Progenitor cell of endocrine pancreas (in vitro differentiated cells): ENCODE results near the gene APH1A. TPM values are rescaled to one million over a fixed set of nuclear protein-coding genes. Genes with fewer than 3 reads are reported as not detected.
"Not testable (repeated sequence)": the region's sequence is repeated elsewhere in the genome, so short reads cannot be mapped to it uniquely, and the experiment has no call there.

Source experiments
- DNase-seq: peaks from one replicate; pipeline ENCODE4 v3.0.0; 2021; ENCODE audit warnings: low spot score; ENCODE audit not compliant: unreplicated experiment
- H3K27ac Mint-ChIP-seq: 2 replicates; pipeline ENCODE4 v1.8.0; 2021; ENCODE audit warnings: mild to moderate bottlenecking, moderate library complexity, mixed read lengths
- H3K27me3 Mint-ChIP-seq: 2 replicates; pipeline ENCODE4 v1.8.0; 2021; ENCODE audit warnings: mixed read lengths
- H3K36me3 Mint-ChIP-seq: 2 replicates; pipeline ENCODE4 v1.8.0; 2022; ENCODE audit warnings: mixed read lengths; ENCODE audit not compliant: insufficient read depth
- H3K4me1 Mint-ChIP-seq: 2 replicates; pipeline ENCODE4 v1.8.0; 2021; ENCODE audit warnings: low read depth, mixed read lengths
- H3K4me3 Mint-ChIP-seq: 2 replicates; pipeline ENCODE4 v1.8.0; 2021; ENCODE audit warnings: low read depth, mild to moderate bottlenecking, moderate library complexity, mixed read lengths
- H3K9me3 Mint-ChIP-seq: 2 replicates; pipeline ENCODE4 v1.8.0; 2021; ENCODE audit warnings: low read depth, mixed read lengths
- total RNA-seq: library from RNA; stranded (reverse); gene quantifications from 2 replicates; pipeline ENCODE4 v1.2.1, GENCODE V29; 2021
- TF ChIP-seq, protein P1 (sequence below): fragments of 200-600 bp; sonication (generic); IDR thresholded peaks from one replicate; pipeline ENCODE4 v1.5.0; 2021; ENCODE audit warnings: antibody characterized with exemption, mild to moderate bottlenecking; ENCODE audit not compliant: unreplicated experiment

Gene APH1A
- total RNA-seq, 1 donor from 2014 or later = 129 TPM

DNA sequence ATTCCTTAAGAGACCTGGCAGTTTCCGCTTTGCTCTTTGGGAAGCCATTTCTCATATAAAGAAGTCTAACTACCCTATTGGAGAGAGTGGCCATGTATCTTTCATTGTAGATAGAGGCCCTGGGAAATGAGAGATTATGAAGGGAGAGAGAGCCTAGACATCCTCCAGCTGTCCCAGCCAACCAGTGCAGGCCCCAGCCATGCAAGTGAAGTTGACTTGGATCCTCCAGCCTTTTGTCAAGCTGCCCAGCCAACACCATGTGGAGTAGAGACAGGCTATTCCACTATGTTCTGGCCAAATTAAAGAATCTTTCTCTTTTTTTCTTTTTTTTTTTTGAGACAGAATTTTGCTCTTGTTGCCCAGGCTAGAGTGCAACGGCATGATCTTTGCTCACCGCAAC lies 25.8 kb downstream of the APH1A start:
- no peak for DNase-seq
- Mint-ChIP-seq H3K4me3 (no peak overlapping the region), H3K4me1 (no peaks in the 10 kb centered on the region), H3K9me3 (no peaks in the 10 kb centered on the region), H3K27ac (no peak overlapping the region), H3K27me3 (peaks cover 3% of the 10 kb centered on the region), H3K36me3 (no peaks in the 10 kb centered on the region)
- TF ChIP-seq, protein P1, sequence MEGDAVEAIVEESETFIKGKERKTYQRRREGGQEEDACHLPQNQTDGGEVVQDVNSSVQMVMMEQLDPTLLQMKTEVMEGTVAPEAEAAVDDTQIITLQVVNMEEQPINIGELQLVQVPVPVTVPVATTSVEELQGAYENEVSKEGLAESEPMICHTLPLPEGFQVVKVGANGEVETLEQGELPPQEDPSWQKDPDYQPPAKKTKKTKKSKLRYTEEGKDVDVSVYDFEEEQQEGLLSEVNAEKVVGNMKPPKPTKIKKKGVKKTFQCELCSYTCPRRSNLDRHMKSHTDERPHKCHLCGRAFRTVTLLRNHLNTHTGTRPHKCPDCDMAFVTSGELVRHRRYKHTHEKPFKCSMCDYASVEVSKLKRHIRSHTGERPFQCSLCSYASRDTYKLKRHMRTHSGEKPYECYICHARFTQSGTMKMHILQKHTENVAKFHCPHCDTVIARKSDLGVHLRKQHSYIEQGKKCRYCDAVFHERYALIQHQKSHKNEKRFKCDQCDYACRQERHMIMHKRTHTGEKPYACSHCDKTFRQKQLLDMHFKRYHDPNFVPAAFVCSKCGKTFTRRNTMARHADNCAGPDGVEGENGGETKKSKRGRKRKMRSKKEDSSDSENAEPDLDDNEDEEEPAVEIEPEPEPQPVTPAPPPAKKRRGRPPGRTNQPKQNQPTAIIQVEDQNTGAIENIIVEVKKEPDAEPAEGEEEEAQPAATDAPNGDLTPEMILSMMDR = no peak

DNA sequence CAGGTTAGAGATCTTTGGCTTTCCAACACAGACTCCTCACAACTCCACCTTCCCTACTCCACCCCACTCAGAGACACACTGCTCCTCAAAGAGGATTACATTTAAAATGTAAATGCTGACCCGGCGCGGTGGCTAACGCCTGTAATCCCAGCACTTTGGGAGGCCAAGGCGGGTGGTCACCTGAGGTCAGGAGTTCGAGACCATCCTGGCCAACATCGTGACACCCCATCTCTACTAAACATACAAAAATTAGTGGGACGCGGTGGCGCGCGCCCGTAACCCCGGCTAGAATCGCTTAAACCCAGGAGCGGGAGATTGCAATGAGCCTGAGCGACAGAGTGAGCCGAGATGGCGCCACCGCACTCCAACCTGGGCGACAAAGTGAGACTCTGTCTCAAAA lies 31.1 kb downstream of the APH1A start:
- Mint-ChIP-seq H3K27me3 (peaks cover 3% of the 10 kb centered on the region), H3K4me1 (peaks cover 17% of the 10 kb centered on the region), H3K27ac (no peak overlapping the region), H3K9me3 (no peaks in the 10 kb centered on the region), H3K36me3 (no peaks in the 10 kb centered on the region), H3K4me3 (no peak overlapping the region)
- no peak for DNase-seq
- TF ChIP-seq, protein P1 = no peak

DNA sequence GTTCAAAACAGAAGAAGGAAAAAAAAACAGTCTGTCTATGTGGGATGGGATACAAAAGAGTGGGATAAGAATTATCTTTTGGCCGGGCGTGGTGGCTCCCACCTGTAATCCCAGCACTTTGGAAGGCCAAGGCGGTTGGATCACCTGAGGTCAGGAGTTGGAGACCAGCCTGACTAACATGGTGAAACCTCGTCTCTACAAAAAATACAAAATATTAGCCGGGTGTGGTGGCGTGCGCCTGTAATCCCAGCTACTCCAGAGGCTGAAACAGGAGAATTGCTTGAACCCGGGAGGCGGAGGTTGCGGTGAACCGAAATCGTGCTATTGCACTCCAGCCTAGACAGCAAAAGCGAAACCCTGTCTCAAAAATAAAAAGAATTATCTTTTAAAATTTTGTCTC lies 31.6 kb downstream of the APH1A start:
- peaks cover 19% of the 10 kb centered on the region for H3K4me1 Mint-ChIP-seq
- not testable (repeated sequence) for H3K27ac Mint-ChIP-seq, H3K4me3 Mint-ChIP-seq, DNase-seq, H3K27me3 Mint-ChIP-seq, H3K36me3 Mint-ChIP-seq, H3K9me3 Mint-ChIP-seq

DNA sequence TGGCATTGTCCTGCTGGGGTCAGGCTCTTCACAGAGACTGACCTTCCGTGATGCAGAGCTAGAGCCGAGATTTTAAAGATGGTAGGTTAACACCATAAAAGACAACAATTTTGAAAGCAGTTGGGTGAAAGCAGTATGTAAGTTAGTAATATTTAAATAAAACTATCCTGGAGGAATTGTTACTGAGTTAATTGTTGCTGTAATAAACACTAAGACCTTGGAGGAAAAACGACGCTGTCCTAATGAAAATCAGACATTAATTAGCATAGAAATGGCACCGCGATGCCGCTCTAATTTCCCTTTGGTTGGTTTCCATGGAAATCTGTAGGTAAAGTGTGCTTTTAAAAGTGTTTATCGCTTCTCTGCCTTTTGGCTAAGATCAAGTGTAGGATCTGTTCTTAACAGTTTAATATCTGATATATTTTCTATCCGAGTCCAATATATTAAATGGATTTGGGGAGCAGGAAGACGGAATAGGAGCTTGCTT lies 32.2 kb downstream of the APH1A start:
- H3K27me3 Mint-ChIP-seq = peaks cover 3% of the 10 kb centered on the region
- no peaks in the 10 kb centered on the region for H3K9me3 Mint-ChIP-seq
- H3K4me3 Mint-ChIP-seq = no peak overlapping the region
- DNase-seq = no peak
- H3K4me1 Mint-ChIP-seq = peaks cover 19% of the 10 kb centered on the region
- TF ChIP-seq, protein P1 = peak; percentile 9
- H3K27ac Mint-ChIP-seq = no peak overlapping the region
- no peaks in the 10 kb centered on the region for H3K36me3 Mint-ChIP-seq

DNA sequence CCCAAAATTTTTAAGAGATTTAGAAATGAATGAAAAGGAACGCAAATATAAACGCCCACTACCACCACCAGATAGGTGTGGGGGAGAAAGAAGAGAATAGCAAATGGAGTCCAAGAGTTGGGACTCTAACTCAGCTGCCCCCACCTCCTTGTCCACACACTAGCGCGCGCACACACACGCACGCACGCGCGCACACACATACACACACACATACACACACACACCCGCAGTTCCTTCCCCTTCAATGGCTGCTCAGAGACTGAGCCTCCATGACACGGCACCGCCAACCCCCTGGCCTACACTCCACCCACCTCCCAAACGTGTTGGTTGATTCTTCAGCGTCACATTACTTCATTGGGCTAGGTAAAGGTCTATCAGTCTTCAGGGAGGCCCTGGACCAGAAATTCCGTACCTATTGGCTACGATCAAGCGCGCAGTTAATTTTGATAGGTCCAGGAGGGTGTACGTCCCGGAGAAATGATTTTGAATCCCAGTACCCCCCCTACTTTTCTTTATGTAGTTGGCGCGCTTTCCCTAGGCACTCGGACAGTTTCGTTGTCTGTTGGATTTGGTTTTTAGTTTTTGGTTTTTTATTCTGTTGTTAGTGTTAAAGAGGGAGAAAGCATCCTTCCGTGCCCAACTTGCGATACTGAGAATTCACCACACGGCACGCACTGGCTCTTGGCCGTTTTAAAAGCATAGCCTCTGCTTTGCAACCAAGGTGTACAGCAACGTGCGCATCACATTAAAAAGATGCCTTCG lies 32.8 kb downstream of the APH1A start, which contains the start of gene ANP32E:
Gene ANP32E (minus strand): TSS at position 261 of the 762 bp plus-strand sequence. CDS start 326 bp downstream, outside the sequence.
- TF ChIP-seq, protein P1 = peak; percentile 31
- H3K4me1 Mint-ChIP-seq = peaks cover 19% of the 10 kb centered on the region
- H3K36me3 Mint-ChIP-seq = no peaks in the 10 kb centered on the region
- no peaks in the 10 kb centered on the region for H3K9me3 Mint-ChIP-seq
- DNase-seq = peak; percentile 88
- H3K27ac Mint-ChIP-seq = peak within 1 kb of the TSS; percentile 91
- no peak within 1 kb of the TSS for H3K4me3 Mint-ChIP-seq
- H3K27me3 Mint-ChIP-seq = peaks cover 3% of the 10 kb centered on the region
